Stimulated activated naive CD4-positive, alpha-beta T cell (primary cell): ENCODE measurements around the gene PLA2G2C.

Experiments
- DNase-seq, 6 experiments: peaks; one replicate each; lab custom pipeline; 2025; lab: John Stamatoyannopoulos, UW

The PLA2G2C gene

GRCh38 chr1:20207546-20207945 lies 21.2 kb upstream of the PLA2G2C start:
- DNase-seq, result no peak

DNA sequence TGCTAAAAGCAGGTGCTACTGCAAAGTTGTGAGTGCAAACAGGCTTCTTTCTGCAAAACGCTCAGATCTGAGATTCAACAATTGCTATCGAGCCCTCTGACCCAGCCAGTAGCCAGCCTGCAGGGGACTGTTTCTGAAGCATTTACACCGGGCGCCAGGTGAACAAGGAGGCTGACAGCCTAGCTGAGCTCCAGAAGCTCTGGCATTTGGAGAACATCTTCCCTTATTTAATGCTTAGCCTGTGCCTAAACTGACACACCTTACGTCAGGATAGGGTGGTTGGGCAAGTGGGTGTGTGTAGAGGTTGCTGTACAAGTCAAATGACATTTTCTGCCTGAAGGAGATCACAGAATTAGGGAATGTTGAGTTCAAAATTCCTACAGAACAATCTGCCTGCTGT lies 15.8 kb upstream of the PLA2G2C start:
- DNase-seq, result no peak

- DNase-seq, result no peak
Measured at GRCh38 chr1:20200966-20201365, 14.6 kb upstream of the PLA2G2C start.

DNA sequence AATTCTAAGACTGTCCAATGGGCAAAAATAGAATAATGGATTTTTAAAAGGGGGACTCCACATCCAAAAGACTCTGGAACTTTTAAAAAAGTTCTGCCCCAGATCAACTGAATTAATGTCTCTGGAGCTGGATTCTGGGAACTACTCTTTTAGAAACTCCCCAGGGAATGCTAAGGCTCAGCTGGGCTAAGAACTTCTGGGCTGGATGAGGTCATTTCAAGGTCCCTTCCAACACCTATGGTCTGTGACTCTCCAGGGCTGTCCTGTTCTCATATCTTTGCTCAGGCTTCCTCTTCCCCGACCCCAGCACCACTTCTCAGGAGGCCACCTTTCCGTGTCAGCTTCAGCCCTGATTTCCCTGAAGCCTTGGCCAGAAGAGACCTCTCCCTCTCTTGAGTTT lies 13.5 kb upstream of the PLA2G2C start:
- DNase-seq, result no peak

DNA sequence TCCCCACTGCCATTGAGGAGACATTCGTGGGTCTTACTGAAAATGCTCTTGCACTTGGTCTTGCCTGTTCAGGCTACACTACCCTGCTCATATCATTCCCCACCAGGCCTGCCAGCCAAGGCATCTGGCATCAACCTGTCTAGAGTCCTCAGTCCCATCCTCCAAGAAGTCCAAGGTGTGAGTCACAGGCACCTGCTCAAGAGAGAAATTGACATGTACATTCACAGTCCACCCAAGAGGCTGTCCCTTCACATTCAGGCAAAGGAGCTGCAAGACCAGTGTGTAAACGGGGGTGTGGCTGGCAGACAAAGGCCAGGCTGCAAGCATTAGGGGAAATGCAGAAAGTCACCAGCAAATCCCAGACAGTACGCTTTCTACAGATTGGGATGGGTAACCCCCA lies 13.1 kb upstream of the PLA2G2C start:
- no peak for DNase-seq

GRCh38 chr1:20198918-20199317 lies 12.6 kb upstream of the PLA2G2C start:
- DNase-seq, result no peak

DNA sequence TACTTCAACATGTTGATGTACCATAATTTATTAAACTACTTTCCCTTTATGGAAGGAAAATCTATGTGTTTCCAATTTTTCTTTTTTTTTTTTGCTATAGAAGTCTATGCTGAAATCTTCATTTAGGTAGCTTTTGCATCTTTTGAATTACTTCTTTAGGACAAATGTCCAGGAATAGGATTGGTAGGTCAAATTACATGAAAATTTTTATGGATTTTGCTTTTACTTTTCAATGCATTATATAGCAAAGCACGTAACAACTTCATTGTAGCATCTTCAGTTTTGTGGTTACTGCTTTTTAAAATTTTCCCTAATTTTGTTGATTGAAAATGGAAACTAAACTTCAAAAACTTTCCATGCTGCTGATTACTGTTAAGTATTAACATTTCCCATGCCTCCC lies 12.0 kb upstream of the PLA2G2C start:
- DNase-seq, result no peak

DNA sequence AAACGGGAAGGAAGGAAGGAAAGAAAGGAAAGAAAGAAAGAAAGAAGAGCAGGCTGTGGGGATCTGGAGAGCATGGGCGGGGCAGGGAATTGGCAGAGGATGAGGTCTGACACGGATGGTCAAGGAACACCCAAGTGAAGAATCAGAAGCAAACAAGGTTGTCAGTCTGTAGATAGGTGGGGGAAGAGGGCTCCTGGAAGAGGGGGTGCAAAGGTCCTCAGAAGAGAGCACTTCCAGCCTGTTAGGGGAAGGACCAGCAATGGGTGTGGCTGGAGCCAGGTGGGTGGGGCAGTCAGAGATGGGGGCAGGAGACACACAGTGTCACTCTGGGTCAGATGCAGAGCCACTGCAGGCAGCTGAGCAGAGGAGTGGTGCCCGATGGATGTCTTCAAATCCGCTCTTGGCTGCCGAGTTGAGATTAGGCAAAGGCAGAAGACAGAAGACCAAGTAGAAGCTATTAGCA lies 11.0 kb upstream of the PLA2G2C start:
- no peak for DNase-seq

GRCh38 chr1:20195462-20195780 lies 9.1 kb upstream of the PLA2G2C start:
- no peak for DNase-seq

DNA sequence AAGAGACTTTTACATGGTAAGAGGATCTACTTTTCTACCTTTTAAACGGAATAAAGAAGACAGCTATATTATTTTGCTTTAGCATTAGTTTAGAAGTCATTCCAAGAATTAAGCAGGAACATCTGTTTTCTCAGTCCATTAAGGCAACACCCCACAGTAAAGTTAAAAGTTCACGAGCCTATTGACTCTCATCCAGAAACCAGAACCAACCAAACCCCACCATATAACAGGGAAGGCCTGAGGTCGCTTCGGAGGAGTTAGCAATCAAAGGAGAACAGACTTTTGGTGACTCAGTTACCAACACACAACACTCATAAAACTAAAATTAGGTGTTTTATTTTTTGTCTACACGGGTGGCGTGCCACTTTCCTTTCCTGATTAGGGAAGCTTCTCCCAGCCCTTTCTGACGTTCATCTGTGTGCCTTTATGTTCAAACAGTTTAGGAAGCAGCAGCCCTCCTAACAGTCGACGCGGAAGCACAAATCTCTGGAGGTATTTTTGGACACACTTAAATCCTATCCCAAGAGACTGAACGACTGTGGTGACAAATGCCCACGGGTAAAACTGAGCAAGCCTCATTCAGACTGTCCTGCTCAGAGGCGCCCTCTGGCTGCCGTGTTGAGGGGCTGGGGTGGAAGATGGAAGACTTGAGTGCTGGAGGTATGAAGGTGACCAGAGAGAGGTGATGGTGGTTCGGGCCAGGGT lies 8.6 kb upstream of the PLA2G2C start:
- DNase-seq, result peak; percentile 34 to 70 (median 52)

DNA sequence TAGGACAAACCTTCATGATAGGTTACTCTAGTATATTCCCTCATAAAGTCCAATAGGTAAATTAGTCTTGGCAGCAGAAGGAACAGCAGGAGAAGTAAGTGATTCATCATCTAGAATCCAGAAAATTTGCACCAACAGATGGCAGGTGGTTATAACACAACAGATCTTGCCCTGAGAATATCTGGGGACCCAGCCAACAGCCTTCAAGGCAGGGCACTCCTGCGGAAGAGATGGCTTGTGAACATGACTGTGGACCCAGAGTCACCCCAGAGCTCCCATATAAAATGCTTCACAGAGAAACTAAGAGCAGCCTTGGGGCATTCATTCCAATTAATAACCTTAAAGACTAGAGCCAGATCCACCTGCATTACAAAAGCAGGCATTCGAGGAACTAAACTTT lies 7.9 kb upstream of the PLA2G2C start:
- no peak for DNase-seq

DNA sequence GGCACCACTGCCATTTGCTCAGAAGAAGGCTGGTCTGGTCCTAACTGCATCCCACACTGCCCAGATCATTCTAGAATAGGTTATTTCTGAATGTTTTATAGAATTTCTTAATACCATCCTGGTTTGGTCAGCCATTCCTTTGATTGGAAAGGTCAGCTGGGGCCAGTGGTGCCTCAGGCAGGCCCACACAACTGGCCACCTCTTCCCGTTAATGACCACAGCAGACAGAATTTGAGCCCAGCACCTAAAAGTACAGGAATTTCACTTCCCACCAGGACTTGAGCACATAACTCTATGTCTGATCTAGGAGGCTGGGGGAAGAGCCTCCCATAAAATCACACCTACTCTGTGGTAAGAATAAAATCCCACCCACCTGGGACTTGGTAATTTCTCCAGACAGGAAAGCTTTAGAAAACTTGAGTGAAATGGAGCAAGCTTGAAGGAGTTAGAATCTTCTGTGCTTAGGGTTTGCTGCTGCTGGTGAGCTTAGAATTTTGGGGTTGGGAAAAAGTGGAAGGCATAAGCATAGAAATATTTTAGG lies 6.6 kb upstream of the PLA2G2C start:
- no peak for DNase-seq

GRCh38 chr1:20192364-20192763 lies 6.0 kb upstream of the PLA2G2C start:
- no peak for DNase-seq

DNA sequence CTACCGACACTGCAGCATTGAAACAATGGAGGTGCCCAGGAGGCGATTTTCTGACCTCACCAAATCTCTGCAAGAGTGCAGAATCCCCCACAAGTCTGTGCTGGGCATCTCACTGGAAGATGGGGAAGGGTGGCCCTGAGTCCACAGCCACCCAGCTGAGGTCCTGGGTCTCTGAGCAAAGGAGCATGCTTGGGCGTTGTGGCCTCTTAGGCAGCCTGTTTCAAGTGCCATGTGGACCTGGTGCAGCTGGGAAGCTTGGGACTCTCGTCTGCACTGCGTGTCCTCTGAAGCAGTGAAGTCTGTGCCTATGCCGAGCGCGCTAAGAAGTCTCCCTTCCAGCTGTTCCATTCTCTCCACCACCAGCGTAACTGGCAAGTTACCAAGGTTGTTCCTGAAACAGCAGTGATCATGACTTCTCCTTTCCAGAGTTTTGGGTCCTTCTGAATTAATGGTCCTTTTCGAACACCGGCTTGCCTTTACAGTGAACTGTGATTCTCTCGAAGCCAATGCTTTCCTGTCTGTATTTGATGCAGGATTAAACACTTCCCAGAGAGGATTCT lies 5.0 kb upstream of the PLA2G2C start:
- no peak for DNase-seq

- no peak for DNase-seq
Measured at GRCh38 chr1:20190256-20191160, 4.2 kb upstream of the PLA2G2C start.

DNA sequence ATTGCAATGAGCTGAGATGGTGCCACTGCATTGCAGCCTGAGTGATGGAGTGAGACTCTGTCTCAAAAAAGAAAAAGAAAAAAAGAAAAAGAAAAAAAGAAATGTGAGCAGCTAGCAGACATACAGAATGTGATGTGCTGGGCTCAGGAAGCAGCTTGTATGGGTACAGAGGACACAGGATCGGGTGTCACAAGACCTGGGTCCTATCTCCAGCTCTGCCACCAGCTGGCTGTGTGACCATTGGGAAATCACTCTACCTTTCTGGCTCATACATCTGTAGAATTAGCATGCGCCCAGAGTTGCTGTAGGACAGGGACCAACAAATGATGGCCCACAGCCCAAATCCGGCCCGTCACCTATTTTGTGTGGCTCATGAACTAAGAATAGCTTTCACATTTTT lies 3.3 kb upstream of the PLA2G2C start:
- DNase-seq, result no peak

DNA sequence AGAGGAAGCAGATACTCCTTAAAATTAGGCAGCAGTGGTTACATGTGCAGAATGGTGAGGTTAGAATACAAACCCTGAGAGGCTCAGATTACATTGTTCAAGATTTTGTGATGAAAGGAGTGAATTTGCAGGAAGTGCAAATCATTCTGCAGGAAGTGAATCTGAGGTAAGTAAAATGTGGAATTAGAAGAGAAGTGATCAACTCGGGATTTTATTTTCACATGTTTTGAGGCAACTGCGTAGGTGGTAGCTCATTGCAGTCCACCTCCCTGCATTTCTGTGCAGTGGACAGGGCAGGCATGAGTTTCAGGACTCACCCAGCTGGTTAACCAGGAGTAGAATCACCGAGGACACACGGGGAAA lies 2.1 kb upstream of the PLA2G2C start:
- no peak for DNase-seq

GRCh38 chr1:20187813-20188454 lies 1.6 kb upstream of the PLA2G2C start:
- DNase-seq, result no peak

DNA sequence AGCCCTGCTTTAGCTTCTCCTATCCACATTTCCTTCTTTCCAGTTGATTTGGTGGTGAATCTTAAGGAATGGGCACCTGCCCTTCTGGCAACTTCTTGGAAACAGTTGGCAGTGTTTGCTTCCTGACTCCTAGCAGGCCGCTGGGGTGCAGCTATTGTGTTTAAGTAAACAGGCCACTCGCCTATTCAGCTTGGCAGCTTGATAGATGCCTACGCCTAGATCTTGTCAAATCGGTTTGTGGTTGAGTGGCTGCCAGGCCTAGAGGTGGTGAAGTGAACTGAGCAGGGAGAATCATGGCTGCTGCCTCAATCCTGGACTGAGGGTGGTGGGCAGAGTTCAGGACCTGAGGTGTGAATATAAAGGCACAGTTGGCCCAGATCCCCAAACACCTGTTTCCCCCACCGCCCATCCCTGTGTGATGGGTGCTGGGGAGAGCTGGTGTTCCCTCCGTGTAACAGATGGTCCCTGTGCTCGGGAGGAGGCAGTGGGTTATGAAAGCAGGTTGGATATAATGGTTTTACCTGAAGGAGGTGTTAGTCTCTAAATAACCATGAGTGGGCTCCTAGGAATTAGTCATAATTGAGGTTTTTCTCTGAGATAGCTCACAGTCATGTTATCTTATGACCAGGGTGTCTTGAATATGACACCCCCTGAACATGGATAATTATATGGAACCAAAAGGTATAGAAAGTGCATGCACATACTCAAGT lies 940 bp upstream of the PLA2G2C start:
- DNase-seq, result peak in 1 of 6 experiments; percentile 13

- DNase-seq, result peak in 5 of 6 experiments; percentile 18 to 60 (median 52)
Measured at GRCh38 chr1:20184997-20185833, 1.1 kb downstream of the PLA2G2C start.

DNA sequence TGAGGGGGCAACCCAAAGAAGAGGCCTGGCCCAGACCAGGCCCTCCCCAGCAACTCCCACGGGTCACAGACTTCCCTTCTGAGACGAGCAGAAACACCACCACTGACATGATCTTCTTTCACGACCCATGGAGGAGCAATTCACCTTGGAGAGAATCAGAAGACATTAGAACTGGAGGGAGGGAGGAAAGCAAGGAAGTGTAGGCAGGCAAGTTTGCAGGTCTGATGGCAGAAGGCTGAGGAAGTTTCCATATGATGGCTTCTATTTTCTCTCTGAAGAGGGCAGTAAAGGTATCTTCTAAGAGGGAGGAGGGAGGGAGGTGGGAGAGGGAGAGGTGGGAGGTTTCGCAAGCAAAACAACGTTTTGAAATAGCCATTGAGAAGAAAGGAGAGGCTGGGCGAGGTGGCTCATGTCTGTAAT lies 1.8 kb downstream of the PLA2G2C start:
- no peak for DNase-seq
